ENCODE measurements around the gene TUBA8.
"Not testable (repeated sequence)": the region's sequence is repeated elsewhere in the genome, so short reads cannot be mapped to it uniquely, and the experiment has no call there.

DNA sequence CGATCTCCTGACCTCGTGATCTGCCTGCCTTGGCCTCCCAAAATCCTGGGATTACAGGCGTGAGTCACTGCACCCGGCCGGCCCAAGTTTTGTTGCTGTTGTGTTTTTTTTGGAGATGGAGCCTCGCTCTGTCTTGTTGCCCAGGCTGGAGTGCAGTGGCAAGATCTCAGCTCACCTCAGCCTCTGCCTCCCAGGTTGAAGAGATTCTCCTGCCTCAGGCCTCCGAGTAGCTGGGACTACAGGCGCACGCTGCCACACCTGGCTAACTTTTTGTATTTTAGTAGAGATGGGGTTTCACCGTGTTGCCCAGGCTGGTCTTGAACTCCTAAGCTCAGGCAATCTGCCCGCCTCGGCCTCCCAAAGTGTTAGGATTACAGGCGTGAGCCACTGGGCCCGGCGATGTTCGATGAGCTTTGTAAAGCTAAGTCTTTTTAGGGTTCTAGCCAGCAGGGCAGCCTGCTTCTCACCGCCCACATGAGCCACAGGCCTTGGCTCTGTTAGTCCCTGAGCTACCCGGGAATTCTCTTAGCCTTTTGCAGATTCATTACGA, 12.9 kb downstream of the TUBA8 start:
- TF ChIP-seq, protein P1, sequence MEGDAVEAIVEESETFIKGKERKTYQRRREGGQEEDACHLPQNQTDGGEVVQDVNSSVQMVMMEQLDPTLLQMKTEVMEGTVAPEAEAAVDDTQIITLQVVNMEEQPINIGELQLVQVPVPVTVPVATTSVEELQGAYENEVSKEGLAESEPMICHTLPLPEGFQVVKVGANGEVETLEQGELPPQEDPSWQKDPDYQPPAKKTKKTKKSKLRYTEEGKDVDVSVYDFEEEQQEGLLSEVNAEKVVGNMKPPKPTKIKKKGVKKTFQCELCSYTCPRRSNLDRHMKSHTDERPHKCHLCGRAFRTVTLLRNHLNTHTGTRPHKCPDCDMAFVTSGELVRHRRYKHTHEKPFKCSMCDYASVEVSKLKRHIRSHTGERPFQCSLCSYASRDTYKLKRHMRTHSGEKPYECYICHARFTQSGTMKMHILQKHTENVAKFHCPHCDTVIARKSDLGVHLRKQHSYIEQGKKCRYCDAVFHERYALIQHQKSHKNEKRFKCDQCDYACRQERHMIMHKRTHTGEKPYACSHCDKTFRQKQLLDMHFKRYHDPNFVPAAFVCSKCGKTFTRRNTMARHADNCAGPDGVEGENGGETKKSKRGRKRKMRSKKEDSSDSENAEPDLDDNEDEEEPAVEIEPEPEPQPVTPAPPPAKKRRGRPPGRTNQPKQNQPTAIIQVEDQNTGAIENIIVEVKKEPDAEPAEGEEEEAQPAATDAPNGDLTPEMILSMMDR (IDR thresholded peaks at IDR 0.05; ENCODE audit: insufficient read depth, low read length, poor library complexity, severe bottlenecking) = not testable (repeated sequence)
- not testable (repeated sequence) for TF ChIP-seq EZH2phosphoT487 (conservative IDR thresholded peaks at IDR 0.05; ENCODE audit: low read length)
